Liver (tissue), 9 donors: ENCODE measurements around the gene GSE1. TPM values are rescaled to one million over a fixed set of nuclear protein-coding genes. Genes with fewer than 3 reads are reported as not detected.

Source experiments
- DNase-seq: peaks from one replicate; pipeline ENCODE4 v3.0.0-alpha.2; 2017; ENCODE audit warnings: low spot score
- H3K27ac ChIP-seq, 2 donors: one replicate each; pipeline ENCODE4 v1.7.0; 2013; ENCODE audit warnings: inconsistent platforms in 2 of 2, low read length in 2 of 2, control low read depth in 1 of 2, low read depth in 1 of 2, mild to moderate bottlenecking in 1 of 2
- H3K27me3 ChIP-seq, 4 donors: one replicate each; pipeline versions ENCODE4 v1.6.1 to v1.7.0; 2013; ENCODE audit warnings: low read length in 3 of 4, inconsistent platforms in 1 of 4, mild to moderate bottlenecking in 1 of 4, moderate library complexity in 1 of 4; ENCODE audit not compliant: control insufficient read depth in 4 of 4, insufficient read depth in 4 of 4
- H3K36me3 ChIP-seq, 4 donors: one replicate each; pipeline versions ENCODE4 v1.6.1 to v1.7.0; 2013; ENCODE audit warnings: low read length in 3 of 4, mild to moderate bottlenecking in 3 of 4, low read depth in 1 of 4, moderate library complexity in 1 of 4; ENCODE audit not compliant: control insufficient read depth in 4 of 4, insufficient read depth in 3 of 4
- H3K4me1 ChIP-seq, 4 donors: one replicate each; pipeline versions ENCODE4 v1.6.1 to v1.7.0; 2013; ENCODE audit warnings: low read length in 3 of 4, mild to moderate bottlenecking in 3 of 4, moderate library complexity in 1 of 4; ENCODE audit not compliant: control insufficient read depth in 4 of 4, insufficient read depth in 4 of 4
- H3K4me3 ChIP-seq, 3 donors: one replicate each; pipeline versions ENCODE4 v1.6.1 to v1.7.0; 2013; ENCODE audit warnings: low read length in 3 of 3, control low read depth in 1 of 3, low read depth in 1 of 3, mild to moderate bottlenecking in 1 of 3
- H3K9ac ChIP-seq, 2 donors: one replicate each; pipeline ENCODE4 v1.7.0; 2013; ENCODE audit warnings: low read length in 2 of 2, mild to moderate bottlenecking in 2 of 2, moderate library complexity in 2 of 2, control low read depth in 1 of 2, low read depth in 1 of 2
- H3K9me3 ChIP-seq, 4 donors: one replicate each; pipeline versions ENCODE4 v1.6.1 to v1.7.0; 2013; ENCODE audit warnings: low read length in 3 of 4; ENCODE audit not compliant: control insufficient read depth in 4 of 4
- EGR1 ChIP-seq, 2 donors: IDR thresholded peaks; 2 replicates each; pipeline ENCODE4 v1.6.1; 2016 to 2018; ENCODE audit warnings: antibody characterized with exemption in 2 of 2, low read depth in 2 of 2
- FOXA1 ChIP-seq: IDR thresholded peaks from 2 replicates; pipeline ENCODE4 v1.6.1; 2016; ENCODE audit warnings: antibody characterized with exemption
- GABPA ChIP-seq, 2 donors: IDR thresholded peaks in 1 of 2; conservative IDR thresholded peaks in 1 of 2; 2 replicates each; pipeline ENCODE4 v1.6.1; 2016; ENCODE audit warnings: antibody characterized with exemption in 2 of 2, mild to moderate bottlenecking in 1 of 2, moderate library complexity in 1 of 2
- HNF4A ChIP-seq, 2 donors: conservative IDR thresholded peaks; 2 replicates each; pipeline ENCODE4 v1.6.1; 2016; ENCODE audit warnings: antibody characterized with exemption in 2 of 2, mild to moderate bottlenecking in 2 of 2
- NR2F2 ChIP-seq: IDR thresholded peaks from 2 replicates; pipeline ENCODE4 v1.6.1; 2016; ENCODE audit warnings: antibody characterized with exemption
- RAD21 ChIP-seq, 2 donors: IDR thresholded peaks; 2 replicates each; pipeline ENCODE4 v1.6.1; 2016; ENCODE audit warnings: antibody characterized with exemption in 2 of 2, mild to moderate bottlenecking in 2 of 2
- RXRA ChIP-seq, 2 donors: IDR thresholded peaks; 2 replicates each; pipeline ENCODE4 v1.6.1; 2017 to 2018; ENCODE audit warnings: antibody characterized with exemption in 2 of 2, mild to moderate bottlenecking in 1 of 2
- SP1 ChIP-seq: IDR thresholded peaks from 2 replicates; pipeline ENCODE4 v1.6.1; 2018; ENCODE audit warnings: antibody characterized with exemption, mild to moderate bottlenecking
- TAF1 ChIP-seq: conservative IDR thresholded peaks from 2 replicates; pipeline ENCODE4 v1.6.1; 2016; ENCODE audit warnings: antibody characterized with exemption, mild to moderate bottlenecking
- YY1 ChIP-seq: IDR thresholded peaks from 2 replicates; pipeline ENCODE4 v1.6.1; 2016; ENCODE audit warnings: antibody characterized with exemption, mild to moderate bottlenecking
- WGBS: extraction: QIAGEN DNeasy Blood & Tissue Kit; methylation state at CpG from one replicate; pipeline ENCODE4 v1.1.7; 2013; 5-methylcytosine and 5-hydroxymethylcytosine counted together
- polyA plus RNA-seq, 2 donors: library from polyadenylated mRNA; stranded (reverse) in 1 of 2; unstranded in 1 of 2; fragments of 200-250 nt in 1 of 2; fragments of >200 nt in 1 of 2; fragmentation: Nextera tagmentation in 1 of 2; extraction: Ambion mirVana in 1 of 2; gene quantifications; one replicate each; pipeline versions ENCODE4 v1.2.1 to v1.2.3, GENCODE V29; 2013 to 2015
- total RNA-seq, 2 donors: library from RNA; depleted of rRNA; stranded (reverse); fragments of >200 nt; gene quantifications; one replicate each; pipeline ENCODE4 v1.2.3, GENCODE V29; 2014
- TF ChIP-seq, protein P1 (sequence below): IDR thresholded peaks from 2 replicates; pipeline ENCODE4 v1.6.1; 2016; ENCODE audit warnings: antibody characterized with exemption
- TF ChIP-seq, protein P2 (sequence below): IDR thresholded peaks from 2 replicates; pipeline ENCODE4 v1.6.1; 2016; ENCODE audit warnings: antibody characterized with exemption, mild to moderate bottlenecking
- TF ChIP-seq, protein P3 (sequence below): IDR thresholded peaks from 2 replicates; pipeline ENCODE4 v1.6.1; 2016; ENCODE audit warnings: antibody characterized with exemption
- donor health status: healthy.
- donor health status: healthy.
- donor health status: healthy.
- donor health status: healthy.
- donor health status: healthy.

The GSE1 gene
- total and polyA plus RNA-seq, 4 donors, result 9.9 to 37.7 (median 25.2) TPM

DNA sequence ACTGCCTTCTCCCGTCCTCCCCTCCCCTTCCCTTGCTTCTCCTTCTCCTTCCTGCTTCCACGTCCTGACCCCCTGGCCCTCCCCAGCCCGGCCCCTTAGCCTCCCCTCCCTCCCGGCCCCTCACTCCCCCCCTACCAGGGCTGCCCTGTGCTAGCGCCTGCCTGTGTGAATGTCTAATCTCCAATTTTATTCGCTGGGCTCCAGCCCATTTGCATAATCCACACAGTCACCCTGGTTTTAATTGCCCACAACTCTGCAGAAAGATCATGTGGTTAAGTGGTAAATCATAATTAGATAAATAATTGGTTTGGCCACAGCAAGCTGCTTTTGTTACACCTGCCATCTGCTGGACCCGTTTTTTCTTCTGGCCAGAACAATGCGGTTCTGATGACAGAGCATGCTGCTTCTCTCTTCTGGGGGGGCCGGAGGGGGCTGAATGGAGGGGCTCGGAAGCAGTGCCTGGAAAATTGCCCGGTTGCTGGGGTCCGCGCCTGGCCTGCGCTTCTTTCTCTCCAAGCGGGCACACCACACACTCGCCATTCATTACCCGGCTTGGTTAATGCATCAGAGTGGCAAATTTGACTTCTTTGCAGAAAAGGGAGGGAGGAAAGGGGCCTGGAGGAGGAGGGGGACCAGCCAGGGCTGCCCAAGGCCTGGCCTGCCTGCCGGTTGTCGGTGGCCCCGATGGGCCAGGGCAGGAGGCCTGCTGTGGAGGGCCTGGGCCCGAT is 19.5 kb upstream of the GSE1 start:
- TF ChIP-seq, protein P1, sequence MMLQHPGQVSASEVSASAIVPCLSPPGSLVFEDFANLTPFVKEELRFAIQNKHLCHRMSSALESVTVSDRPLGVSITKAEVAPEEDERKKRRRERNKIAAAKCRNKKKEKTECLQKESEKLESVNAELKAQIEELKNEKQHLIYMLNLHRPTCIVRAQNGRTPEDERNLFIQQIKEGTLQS, result no peak
- no peak for TF ChIP-seq HNF4A (conservative IDR thresholded peaks at IDR 0.05)
- TF ChIP-seq FOXA1, result no peak
- Histone ChIP-seq H3K27ac (no peak overlapping the region), H3K36me3 (peaks cover 0 to 2% (median 0%) of the 10 kb centered on the region in 4 donors), H3K9me3 (no peaks in the 10 kb centered on the region), H3K27me3 (no peaks in the 10 kb centered on the region), H3K4me1 (no peaks in the 10 kb centered on the region), H3K9ac (no peak overlapping the region), H3K4me3 (no peak overlapping the region)
- DNase-seq, result no peak
- WGBS, result 85% methylated on average over 21 of the region's 21 CpGs

DNA sequence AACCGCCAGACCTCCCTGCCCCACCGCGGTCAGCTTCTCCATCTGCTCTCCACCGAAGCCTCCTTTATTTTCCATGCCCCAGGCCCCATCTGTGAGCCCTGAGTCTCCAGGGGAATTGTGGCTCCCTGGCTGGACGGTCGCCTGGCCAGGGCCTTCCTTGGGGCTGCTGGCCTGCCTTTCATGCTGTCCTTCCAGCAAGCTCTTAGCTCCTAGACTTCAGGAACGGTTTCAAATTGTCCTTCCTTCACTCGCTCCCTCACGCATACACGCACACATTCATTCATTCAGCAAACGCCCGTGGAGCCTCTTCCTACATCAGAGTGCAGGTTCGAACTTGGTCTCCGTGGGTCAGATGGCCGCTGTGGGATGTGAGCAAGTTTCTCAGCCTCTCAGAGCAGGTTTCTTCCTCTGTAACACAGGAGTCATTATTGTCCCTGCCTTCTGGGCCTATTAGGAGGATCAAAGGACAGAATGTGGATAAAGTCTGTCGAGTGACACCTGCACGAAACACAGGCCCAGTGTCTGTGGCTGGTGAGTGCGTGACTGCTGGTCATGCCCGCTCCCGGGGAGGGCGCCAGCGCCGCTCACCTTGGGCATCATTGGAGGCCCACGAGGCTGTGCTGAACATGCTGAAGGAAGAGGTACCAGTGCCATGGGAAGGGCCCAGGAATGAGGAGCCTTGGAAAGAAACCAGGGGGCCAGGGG is 18.7 kb upstream of the GSE1 start:
- Histone ChIP-seq H3K36me3 (peaks cover 0 to 2% (median 0%) of the 10 kb centered on the region in 4 donors), H3K27me3 (no peaks in the 10 kb centered on the region), H3K9me3 (no peaks in the 10 kb centered on the region), H3K4me1 (peaks cover 0 to 1% (median 0%) of the 10 kb centered on the region in 4 donors), H3K27ac (no peak overlapping the region), H3K9ac (no peak overlapping the region), H3K4me3 (no peak overlapping the region)
- 92% methylated on average over 24 of the region's 24 CpGs for WGBS
- TF ChIP-seq TAF1, result no peak
- TF ChIP-seq EGR1 (IDR thresholded peaks at IDR 0.05; ENCODE audit: low read depth in 2 of 2), result no peak
- TF ChIP-seq, protein P2, sequence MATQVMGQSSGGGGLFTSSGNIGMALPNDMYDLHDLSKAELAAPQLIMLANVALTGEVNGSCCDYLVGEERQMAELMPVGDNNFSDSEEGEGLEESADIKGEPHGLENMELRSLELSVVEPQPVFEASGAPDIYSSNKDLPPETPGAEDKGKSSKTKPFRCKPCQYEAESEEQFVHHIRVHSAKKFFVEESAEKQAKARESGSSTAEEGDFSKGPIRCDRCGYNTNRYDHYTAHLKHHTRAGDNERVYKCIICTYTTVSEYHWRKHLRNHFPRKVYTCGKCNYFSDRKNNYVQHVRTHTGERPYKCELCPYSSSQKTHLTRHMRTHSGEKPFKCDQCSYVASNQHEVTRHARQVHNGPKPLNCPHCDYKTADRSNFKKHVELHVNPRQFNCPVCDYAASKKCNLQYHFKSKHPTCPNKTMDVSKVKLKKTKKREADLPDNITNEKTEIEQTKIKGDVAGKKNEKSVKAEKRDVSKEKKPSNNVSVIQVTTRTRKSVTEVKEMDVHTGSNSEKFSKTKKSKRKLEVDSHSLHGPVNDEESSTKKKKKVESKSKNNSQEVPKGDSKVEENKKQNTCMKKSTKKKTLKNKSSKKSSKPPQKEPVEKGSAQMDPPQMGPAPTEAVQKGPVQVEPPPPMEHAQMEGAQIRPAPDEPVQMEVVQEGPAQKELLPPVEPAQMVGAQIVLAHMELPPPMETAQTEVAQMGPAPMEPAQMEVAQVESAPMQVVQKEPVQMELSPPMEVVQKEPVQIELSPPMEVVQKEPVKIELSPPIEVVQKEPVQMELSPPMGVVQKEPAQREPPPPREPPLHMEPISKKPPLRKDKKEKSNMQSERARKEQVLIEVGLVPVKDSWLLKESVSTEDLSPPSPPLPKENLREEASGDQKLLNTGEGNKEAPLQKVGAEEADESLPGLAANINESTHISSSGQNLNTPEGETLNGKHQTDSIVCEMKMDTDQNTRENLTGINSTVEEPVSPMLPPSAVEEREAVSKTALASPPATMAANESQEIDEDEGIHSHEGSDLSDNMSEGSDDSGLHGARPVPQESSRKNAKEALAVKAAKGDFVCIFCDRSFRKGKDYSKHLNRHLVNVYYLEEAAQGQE, result no peak
- TF ChIP-seq, protein P1, result no peak
- no peak for TF ChIP-seq YY1
- no peak for TF ChIP-seq SP1
- no peak for TF ChIP-seq RXRA (IDR thresholded peaks at IDR 0.05)
- no peak for TF ChIP-seq FOXA1
- no peak for TF ChIP-seq HNF4A (conservative IDR thresholded peaks at IDR 0.05)
- DNase-seq, result no peak

DNA sequence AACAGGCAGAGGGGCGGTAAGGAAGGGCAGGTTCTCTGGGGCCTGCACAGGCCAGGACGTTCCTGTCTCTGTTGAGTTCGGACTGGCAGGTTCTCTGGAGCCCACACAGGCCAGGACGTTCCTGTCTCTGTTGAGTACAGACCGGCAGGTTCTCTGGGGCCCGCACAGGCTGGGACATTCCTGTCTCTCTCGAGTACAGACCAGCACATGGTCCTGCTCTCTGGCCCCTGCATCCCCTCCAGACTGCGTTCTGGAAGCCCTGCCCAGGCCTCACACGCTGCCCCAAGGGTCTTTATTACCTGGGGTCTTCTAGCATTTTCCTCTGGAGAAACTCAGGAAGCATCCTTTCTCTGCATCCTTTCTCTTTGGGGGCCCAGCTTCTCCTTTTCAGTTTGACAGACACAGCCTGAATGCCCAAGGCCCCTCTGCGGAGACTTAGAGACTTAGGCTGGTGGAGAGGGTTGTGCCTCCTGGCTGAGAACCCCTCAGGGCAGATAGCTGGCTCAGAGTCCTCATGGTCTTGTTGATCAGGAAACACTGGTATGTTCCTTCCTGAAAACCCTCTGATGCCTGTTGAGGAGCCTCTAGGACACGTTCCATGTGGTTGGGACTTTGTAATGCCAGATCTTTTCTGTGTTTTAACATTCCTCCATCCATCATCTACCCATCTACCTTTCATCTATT is 18.0 kb upstream of the GSE1 start:
- Histone ChIP-seq H3K27me3 (no peaks in the 10 kb centered on the region), H3K9me3 (no peaks in the 10 kb centered on the region), H3K36me3 (peaks cover 0 to 2% (median 0%) of the 10 kb centered on the region in 4 donors), H3K9ac (no peak overlapping the region), H3K4me1 (peaks cover 0 to 5% (median 0%) of the 10 kb centered on the region in 4 donors), H3K27ac (no peak overlapping the region), H3K4me3 (no peak overlapping the region)
- DNase-seq, result no peak
- 93% methylated on average over 11 of the region's 11 CpGs for WGBS
- no peak for TF ChIP-seq YY1
- TF ChIP-seq SP1, result no peak
- no peak for TF ChIP-seq HNF4A (conservative IDR thresholded peaks at IDR 0.05)
- TF ChIP-seq EGR1 (IDR thresholded peaks at IDR 0.05; ENCODE audit: low read depth in 2 of 2), result no peak
- no peak for TF ChIP-seq RAD21 (IDR thresholded peaks at IDR 0.05)
- TF ChIP-seq, protein P3, sequence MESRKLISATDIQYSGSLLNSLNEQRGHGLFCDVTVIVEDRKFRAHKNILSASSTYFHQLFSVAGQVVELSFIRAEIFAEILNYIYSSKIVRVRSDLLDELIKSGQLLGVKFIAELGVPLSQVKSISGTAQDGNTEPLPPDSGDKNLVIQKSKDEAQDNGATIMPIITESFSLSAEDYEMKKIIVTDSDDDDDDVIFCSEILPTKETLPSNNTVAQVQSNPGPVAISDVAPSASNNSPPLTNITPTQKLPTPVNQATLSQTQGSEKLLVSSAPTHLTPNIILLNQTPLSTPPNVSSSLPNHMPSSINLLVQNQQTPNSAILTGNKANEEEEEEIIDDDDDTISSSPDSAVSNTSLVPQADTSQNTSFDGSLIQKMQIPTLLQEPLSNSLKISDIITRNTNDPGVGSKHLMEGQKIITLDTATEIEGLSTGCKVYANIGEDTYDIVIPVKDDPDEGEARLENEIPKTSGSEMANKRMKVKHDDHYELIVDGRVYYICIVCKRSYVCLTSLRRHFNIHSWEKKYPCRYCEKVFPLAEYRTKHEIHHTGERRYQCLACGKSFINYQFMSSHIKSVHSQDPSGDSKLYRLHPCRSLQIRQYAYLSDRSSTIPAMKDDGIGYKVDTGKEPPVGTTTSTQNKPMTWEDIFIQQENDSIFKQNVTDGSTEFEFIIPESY, result no peak
- TF ChIP-seq NR2F2, result no peak
- TF ChIP-seq, protein P2, result no peak
- no peak for TF ChIP-seq FOXA1
- no peak for TF ChIP-seq RXRA (IDR thresholded peaks at IDR 0.05)
- TF ChIP-seq GABPA (IDR thresholded peaks at IDR 0.05 in 1 of 2, conservative IDR thresholded peaks at IDR 0.05 in 1 of 2), result no peak
